GM23338 (cell line): ENCODE results near the gene GPR83. TPM values are rescaled to one million over a fixed set of nuclear protein-coding genes. Genes with fewer than 3 reads are reported as not detected.

Experiments used
- ATAC-seq: fragments of 200-7000 bp; cut with Tn5 transposase; 3 replicates; pipeline ENCODE4 v1.9.1; 2020
- DNase-seq: peaks from one replicate; pipeline ENCODE4 v3.0.0-alpha.2; 2015; ENCODE audit warnings: low spot score
- H2AFZ ChIP-seq: fragments of 200-600 bp; sonication (generic); 2 replicates; pipeline ENCODE4 v1.8.0; 2016; ENCODE audit warnings: antibody characterized with exemption, mild to moderate bottlenecking, moderate library complexity
- H3F3A ChIP-seq: fragments of 200-600 bp; sonication (generic); replicated peaks from 2 replicates; pipeline ENCODE4 v1.8.0; 2017; ENCODE audit warnings: antibody characterized with exemption, mixed run types, low read depth
- H3K27ac ChIP-seq: fragments of 200-600 bp; sonication (generic); 2 replicates; pipeline ENCODE4 v1.6.1; 2016; ENCODE audit warnings: low read depth
- H3K27me3 ChIP-seq: fragments of 200-600 bp; sonication (generic); 2 replicates; pipeline ENCODE4 v1.8.0; 2016; ENCODE audit warnings: mild to moderate bottlenecking, mixed run types, moderate library complexity; ENCODE audit not compliant: insufficient read depth
- H3K36me3 ChIP-seq: fragments of 200-600 bp; sonication (generic); 2 replicates; pipeline ENCODE4 v1.8.0; 2016; ENCODE audit warnings: mild to moderate bottlenecking; ENCODE audit not compliant: insufficient read depth
- H3K4me1 ChIP-seq: fragments of 200-600 bp; sonication (generic); 2 replicates; pipeline ENCODE4 v1.8.0; 2016; ENCODE audit warnings: mild to moderate bottlenecking, moderate library complexity; ENCODE audit not compliant: insufficient read depth
- H3K4me2 ChIP-seq: fragments of 200-600 bp; sonication (generic); 2 replicates; pipeline ENCODE4 v1.7.1; 2017; ENCODE audit warnings: mixed run types
- H3K4me3 ChIP-seq: fragments of 200-600 bp; sonication (generic); 2 replicates; pipeline ENCODE4 v1.6.1; 2016; ENCODE audit warnings: mixed run types
- H3K79me2 ChIP-seq: fragments of 200-600 bp; sonication (generic); replicated peaks from 2 replicates; pipeline ENCODE4 v1.8.0; 2017; ENCODE audit warnings: mild to moderate bottlenecking; ENCODE audit not compliant: insufficient read depth
- H3K9me2 ChIP-seq: fragments of 200-600 bp; sonication (generic); 2 replicates; pipeline ENCODE4 v1.8.0; 2017; ENCODE audit not compliant: insufficient read depth
- H4K20me1 ChIP-seq: fragments of 200-600 bp; sonication (generic); replicated peaks from 2 replicates; pipeline ENCODE4 v1.8.0; 2017; ENCODE audit warnings: mild to moderate bottlenecking; ENCODE audit not compliant: insufficient read depth
- H3K27ac Mint-ChIP-seq: 2 replicates; pipeline ENCODE4 v1.8.0; 2020; ENCODE audit warnings: inconsistent platforms, mild to moderate bottlenecking, moderate library complexity, mixed read lengths
- H3K27me3 Mint-ChIP-seq: 3 replicates; pipeline ENCODE4 v1.8.0; 2022; ENCODE audit warnings: low read depth, mild to moderate bottlenecking, moderate library complexity, mixed read lengths, inconsistent platforms; ENCODE audit not compliant: insufficient read depth, poor library complexity
- H3K36me3 Mint-ChIP-seq: 3 replicates; pipeline ENCODE4 v1.8.0; 2021; ENCODE audit warnings: low read depth, mild to moderate bottlenecking, inconsistent platforms, moderate library complexity, mixed read lengths
- H3K4me1 Mint-ChIP-seq: 3 replicates; pipeline ENCODE4 v1.8.0; 2020; ENCODE audit warnings: mild to moderate bottlenecking, inconsistent platforms, mixed read lengths
- H3K4me3 Mint-ChIP-seq: 3 replicates; pipeline ENCODE4 v1.8.0; 2021; ENCODE audit warnings: moderate library complexity, mild to moderate bottlenecking, inconsistent platforms, mixed read lengths
- H3K9me3 Mint-ChIP-seq: 3 replicates; pipeline ENCODE4 v1.8.0; 2020; ENCODE audit warnings: moderate library complexity, mild to moderate bottlenecking, inconsistent platforms, mixed read lengths
- CREB1 ChIP-seq: fragments of 250-450 bp; sonication (Bioruptor Pico); IDR thresholded peaks from 2 replicates; pipeline ENCODE4 v1.5.0; 2020; ENCODE audit warnings: low read depth, mild to moderate bottlenecking, moderate library complexity
- EZH2 ChIP-seq: fragments of 200-600 bp; sonication (generic); IDR thresholded peaks from one replicate; pipeline ENCODE4 v1.8.0; 2017; ENCODE audit warnings: antibody characterized with exemption, mild to moderate bottlenecking, low read depth; ENCODE audit not compliant: unreplicated experiment
- EZH2phosphoT487 ChIP-seq: fragments of 200-600 bp; sonication (generic); IDR thresholded peaks from one replicate; pipeline ENCODE4 v1.8.1; 2018; ENCODE audit warnings: antibody characterized with exemption; ENCODE audit not compliant: unreplicated experiment
- JUNB ChIP-seq: IDR thresholded peaks from one replicate; pipeline ENCODE4 v1.6.1; 2016; ENCODE audit warnings: antibody characterized with exemption; ENCODE audit not compliant: unreplicated experiment
- NANOG ChIP-seq: IDR thresholded peaks from 2 replicates; pipeline ENCODE4 v1.6.1; 2016; ENCODE audit warnings: antibody characterized with exemption, borderline replicate concordance
- POLR2AphosphoS5 ChIP-seq: IDR thresholded peaks from 2 replicates; pipeline ENCODE4 v1.6.1; 2016; ENCODE audit warnings: antibody characterized with exemption, low read depth
- STAT1 ChIP-seq: IDR thresholded peaks from one replicate; pipeline ENCODE4 v1.6.1; 2016; ENCODE audit warnings: antibody characterized with exemption; ENCODE audit not compliant: unreplicated experiment
- ZNF114 ChIP-seq: fragments of 250-450 bp; sonication (Bioruptor Pico); IDR thresholded peaks from 2 replicates; pipeline ENCODE4 v1.5.0; 2020; ENCODE audit warnings: mild to moderate bottlenecking, moderate library complexity
- ZNF331 ChIP-seq: fragments of 250-450 bp; sonication (Bioruptor Pico); IDR thresholded peaks from 2 replicates; pipeline ENCODE4 v1.5.0; 2020; ENCODE audit warnings: low read depth, mild to moderate bottlenecking, moderate library complexity
- polyA plus RNA-seq: library from polyadenylated mRNA; unstranded; fragments of >200 nt; fragmentation: Nextera tagmentation; extraction: Ambion mirVana; gene quantifications from 2 replicates; pipeline ENCODE4 v1.2.1, GENCODE V29; 2016
- total RNA-seq: library from RNA; depleted of rRNA; stranded (reverse); fragments of >200 nt; shearing (Covaris generic); gene quantifications from 2 replicates; pipeline ENCODE4 v1.2.3, GENCODE V29; 2014
- TF ChIP-seq, protein P1 (sequence below), 2 experiments: fragments of 200-600 bp in 1 of 2; sonication (generic) in 1 of 2; conservative IDR thresholded peaks; 2 replicates each; pipeline versions ENCODE4 v1.5.1 to v1.6.1; 2016 to 2017; ENCODE audit warnings: antibody characterized with exemption in 2 of 2, low read depth in 2 of 2, mild to moderate bottlenecking in 2 of 2, moderate library complexity in 1 of 2
- TF ChIP-seq, protein P2 (sequence below): fragments of 250-450 bp; sonication (Bioruptor Pico); IDR thresholded peaks from 2 replicates; pipeline ENCODE4 v1.5.0; 2020; ENCODE audit warnings: mild to moderate bottlenecking, moderate library complexity
- TF ChIP-seq, protein P3 (sequence below): IDR thresholded peaks from 2 replicates; pipeline ENCODE4 v1.6.1; 2016; ENCODE audit warnings: antibody characterized with exemption
- TF ChIP-seq, protein P4 (sequence below): IDR thresholded peaks from one replicate; pipeline ENCODE4 v1.6.1; 2018; ENCODE audit warnings: antibody characterized with exemption; ENCODE audit not compliant: unreplicated experiment

Gene GPR83
- total and polyA plus RNA-seq, 2 experiments from 2014 or later, result 0.17 to 0.18 TPM

DNA sequence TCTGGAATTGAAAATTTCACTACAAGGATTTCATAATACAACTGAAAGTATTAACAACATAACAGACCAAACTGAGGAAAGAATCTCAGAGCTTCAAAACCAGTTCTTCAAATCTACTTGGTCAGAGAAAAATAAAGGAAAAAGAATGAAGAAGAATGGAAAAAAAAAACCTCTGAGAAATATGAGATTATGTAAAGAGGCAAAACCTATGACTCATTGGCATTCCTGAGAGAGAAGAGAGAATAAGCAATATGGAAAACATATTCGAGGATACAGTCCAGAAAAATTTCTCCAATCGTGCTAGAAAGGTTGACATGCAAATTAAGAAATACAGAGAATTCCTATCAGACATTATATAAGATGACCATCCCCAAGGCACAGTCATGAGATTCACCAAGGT is 23.4 kb upstream of the GPR83 start:
- ATAC-seq (no peak), DNase-seq (no peak)
- H4K20me1 ChIP-seq, result no peaks in the 10 kb centered on the region
- no peak overlapping the region for H3K4me3 ChIP-seq
- Mint-ChIP-seq H3K27me3 (no peaks in the 10 kb centered on the region), H3K4me3 (no peak overlapping the region), H3K27ac (no peak overlapping the region), H3K4me1 (peaks cover 8% of the 10 kb centered on the region; the same call in 2 of the 3 replicates), H3K36me3 (peaks cover 27% of the 10 kb centered on the region), H3K9me3 (no peaks in the 10 kb centered on the region)
- H3K4me1 ChIP-seq, result peaks cover 8% of the 10 kb centered on the region; the same call in 1 of the 2 replicates
- 0 out of 2 replicates have a peak, but pooled peaks cover 9% of the 10 kb centered on the region for H3K79me2 ChIP-seq
- H2AFZ ChIP-seq, result no peak overlapping the region
- no peaks in the 10 kb centered on the region; the same call in 1 of the 2 replicates for H3K36me3 ChIP-seq
- no peaks in the 10 kb centered on the region for H3F3A ChIP-seq
- no peaks in the 10 kb centered on the region for H3K9me2 ChIP-seq
- no peaks in the 10 kb centered on the region for H3K27me3 ChIP-seq
- no peak overlapping the region for H3K4me2 ChIP-seq
- H3K27ac ChIP-seq, result no peak overlapping the region
- TF ChIP-seq CREB1 (CRISPR knock-in tag), result no peak
- TF ChIP-seq, protein P1, sequence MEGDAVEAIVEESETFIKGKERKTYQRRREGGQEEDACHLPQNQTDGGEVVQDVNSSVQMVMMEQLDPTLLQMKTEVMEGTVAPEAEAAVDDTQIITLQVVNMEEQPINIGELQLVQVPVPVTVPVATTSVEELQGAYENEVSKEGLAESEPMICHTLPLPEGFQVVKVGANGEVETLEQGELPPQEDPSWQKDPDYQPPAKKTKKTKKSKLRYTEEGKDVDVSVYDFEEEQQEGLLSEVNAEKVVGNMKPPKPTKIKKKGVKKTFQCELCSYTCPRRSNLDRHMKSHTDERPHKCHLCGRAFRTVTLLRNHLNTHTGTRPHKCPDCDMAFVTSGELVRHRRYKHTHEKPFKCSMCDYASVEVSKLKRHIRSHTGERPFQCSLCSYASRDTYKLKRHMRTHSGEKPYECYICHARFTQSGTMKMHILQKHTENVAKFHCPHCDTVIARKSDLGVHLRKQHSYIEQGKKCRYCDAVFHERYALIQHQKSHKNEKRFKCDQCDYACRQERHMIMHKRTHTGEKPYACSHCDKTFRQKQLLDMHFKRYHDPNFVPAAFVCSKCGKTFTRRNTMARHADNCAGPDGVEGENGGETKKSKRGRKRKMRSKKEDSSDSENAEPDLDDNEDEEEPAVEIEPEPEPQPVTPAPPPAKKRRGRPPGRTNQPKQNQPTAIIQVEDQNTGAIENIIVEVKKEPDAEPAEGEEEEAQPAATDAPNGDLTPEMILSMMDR (conservative IDR thresholded peaks at IDR 0.05; ENCODE audit: low read depth in 2 of 2), result no peak
- no peak for TF ChIP-seq POLR2AphosphoS5
- TF ChIP-seq, protein P2, sequence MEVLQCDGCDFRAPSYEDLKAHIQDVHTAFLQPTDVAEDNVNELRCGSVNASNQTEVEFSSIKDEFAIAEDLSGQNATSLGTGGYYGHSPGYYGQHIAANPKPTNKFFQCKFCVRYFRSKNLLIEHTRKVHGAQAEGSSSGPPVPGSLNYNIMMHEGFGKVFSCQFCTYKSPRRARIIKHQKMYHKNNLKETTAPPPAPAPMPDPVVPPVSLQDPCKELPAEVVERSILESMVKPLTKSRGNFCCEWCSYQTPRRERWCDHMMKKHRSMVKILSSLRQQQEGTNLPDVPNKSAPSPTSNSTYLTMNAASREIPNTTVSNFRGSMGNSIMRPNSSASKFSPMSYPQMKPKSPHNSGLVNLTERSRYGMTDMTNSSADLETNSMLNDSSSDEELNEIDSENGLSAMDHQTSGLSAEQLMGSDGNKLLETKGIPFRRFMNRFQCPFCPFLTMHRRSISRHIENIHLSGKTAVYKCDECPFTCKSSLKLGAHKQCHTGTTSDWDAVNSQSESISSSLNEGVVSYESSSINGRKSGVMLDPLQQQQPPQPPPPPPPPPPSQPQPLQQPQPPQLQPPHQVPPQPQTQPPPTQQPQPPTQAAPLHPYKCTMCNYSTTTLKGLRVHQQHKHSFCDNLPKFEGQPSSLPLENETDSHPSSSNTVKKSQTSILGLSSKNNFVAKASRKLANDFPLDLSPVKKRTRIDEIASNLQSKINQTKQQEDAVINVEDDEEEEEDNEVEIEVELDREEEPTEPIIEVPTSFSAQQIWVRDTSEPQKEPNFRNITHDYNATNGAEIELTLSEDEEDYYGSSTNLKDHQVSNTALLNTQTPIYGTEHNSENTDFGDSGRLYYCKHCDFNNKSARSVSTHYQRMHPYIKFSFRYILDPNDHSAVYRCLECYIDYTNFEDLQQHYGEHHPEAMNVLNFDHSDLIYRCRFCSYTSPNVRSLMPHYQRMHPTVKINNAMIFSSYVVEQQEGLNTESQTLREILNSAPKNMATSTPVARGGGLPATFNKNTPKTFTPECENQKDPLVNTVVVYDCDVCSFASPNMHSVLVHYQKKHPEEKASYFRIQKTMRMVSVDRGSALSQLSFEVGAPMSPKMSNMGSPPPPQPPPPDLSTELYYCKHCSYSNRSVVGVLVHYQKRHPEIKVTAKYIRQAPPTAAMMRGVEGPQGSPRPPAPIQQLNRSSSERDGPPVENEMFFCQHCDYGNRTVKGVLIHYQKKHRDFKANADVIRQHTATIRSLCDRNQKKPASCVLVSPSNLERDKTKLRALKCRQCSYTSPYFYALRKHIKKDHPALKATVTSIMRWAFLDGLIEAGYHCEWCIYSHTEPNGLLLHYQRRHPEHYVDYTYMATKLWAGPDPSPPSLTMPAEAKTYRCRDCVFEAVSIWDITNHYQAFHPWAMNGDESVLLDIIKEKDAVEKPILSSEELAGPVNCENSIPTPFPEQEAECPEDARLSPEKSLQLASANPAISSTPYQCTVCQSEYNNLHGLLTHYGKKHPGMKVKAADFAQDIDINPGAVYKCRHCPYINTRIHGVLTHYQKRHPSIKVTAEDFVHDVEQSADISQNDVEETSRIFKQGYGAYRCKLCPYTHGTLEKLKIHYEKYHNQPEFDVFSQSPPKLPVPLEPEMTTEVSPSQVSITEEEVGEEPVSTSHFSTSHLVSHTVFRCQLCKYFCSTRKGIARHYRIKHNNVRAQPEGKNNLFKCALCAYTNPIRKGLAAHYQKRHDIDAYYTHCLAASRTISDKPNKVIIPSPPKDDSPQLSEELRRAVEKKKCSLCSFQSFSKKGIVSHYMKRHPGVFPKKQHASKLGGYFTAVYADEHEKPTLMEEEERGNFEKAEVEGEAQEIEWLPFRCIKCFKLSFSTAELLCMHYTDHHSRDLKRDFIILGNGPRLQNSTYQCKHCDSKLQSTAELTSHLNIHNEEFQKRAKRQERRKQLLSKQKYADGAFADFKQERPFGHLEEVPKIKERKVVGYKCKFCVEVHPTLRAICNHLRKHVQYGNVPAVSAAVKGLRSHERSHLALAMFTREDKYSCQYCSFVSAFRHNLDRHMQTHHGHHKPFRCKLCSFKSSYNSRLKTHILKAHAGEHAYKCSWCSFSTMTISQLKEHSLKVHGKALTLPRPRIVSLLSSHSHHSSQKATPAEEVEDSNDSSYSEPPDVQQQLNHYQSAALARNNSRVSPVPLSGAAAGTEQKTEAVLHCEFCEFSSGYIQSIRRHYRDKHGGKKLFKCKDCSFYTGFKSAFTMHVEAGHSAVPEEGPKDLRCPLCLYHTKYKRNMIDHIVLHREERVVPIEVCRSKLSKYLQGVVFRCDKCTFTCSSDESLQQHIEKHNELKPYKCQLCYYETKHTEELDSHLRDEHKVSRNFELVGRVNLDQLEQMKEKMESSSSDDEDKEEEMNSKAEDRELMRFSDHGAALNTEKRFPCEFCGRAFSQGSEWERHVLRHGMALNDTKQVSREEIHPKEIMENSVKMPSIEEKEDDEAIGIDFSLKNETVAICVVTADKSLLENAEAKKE (CRISPR knock-in tag), result no peak
- no peak for TF ChIP-seq JUNB
- no peak for TF ChIP-seq STAT1
- TF ChIP-seq ZNF114 (CRISPR knock-in tag), result no peak
- TF ChIP-seq EZH2, result no peak
- TF ChIP-seq, protein P3, sequence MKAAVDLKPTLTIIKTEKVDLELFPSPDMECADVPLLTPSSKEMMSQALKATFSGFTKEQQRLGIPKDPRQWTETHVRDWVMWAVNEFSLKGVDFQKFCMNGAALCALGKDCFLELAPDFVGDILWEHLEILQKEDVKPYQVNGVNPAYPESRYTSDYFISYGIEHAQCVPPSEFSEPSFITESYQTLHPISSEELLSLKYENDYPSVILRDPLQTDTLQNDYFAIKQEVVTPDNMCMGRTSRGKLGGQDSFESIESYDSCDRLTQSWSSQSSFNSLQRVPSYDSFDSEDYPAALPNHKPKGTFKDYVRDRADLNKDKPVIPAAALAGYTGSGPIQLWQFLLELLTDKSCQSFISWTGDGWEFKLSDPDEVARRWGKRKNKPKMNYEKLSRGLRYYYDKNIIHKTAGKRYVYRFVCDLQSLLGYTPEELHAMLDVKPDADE, result no peak
- no peak for TF ChIP-seq EZH2phosphoT487
- TF ChIP-seq, protein P4, sequence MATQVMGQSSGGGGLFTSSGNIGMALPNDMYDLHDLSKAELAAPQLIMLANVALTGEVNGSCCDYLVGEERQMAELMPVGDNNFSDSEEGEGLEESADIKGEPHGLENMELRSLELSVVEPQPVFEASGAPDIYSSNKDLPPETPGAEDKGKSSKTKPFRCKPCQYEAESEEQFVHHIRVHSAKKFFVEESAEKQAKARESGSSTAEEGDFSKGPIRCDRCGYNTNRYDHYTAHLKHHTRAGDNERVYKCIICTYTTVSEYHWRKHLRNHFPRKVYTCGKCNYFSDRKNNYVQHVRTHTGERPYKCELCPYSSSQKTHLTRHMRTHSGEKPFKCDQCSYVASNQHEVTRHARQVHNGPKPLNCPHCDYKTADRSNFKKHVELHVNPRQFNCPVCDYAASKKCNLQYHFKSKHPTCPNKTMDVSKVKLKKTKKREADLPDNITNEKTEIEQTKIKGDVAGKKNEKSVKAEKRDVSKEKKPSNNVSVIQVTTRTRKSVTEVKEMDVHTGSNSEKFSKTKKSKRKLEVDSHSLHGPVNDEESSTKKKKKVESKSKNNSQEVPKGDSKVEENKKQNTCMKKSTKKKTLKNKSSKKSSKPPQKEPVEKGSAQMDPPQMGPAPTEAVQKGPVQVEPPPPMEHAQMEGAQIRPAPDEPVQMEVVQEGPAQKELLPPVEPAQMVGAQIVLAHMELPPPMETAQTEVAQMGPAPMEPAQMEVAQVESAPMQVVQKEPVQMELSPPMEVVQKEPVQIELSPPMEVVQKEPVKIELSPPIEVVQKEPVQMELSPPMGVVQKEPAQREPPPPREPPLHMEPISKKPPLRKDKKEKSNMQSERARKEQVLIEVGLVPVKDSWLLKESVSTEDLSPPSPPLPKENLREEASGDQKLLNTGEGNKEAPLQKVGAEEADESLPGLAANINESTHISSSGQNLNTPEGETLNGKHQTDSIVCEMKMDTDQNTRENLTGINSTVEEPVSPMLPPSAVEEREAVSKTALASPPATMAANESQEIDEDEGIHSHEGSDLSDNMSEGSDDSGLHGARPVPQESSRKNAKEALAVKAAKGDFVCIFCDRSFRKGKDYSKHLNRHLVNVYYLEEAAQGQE, result no peak
- TF ChIP-seq ZNF331, result no peak
- no peak for TF ChIP-seq NANOG
